ENCODE data around the gene ZCCHC17. TPM values are rescaled to one million over a fixed set of nuclear protein-coding genes. Genes with fewer than 3 reads are reported as not detected.

ZCCHC17 gene
- total RNA-seq, 1 donor from 2014 or later, result 51.3 TPM

DNA sequence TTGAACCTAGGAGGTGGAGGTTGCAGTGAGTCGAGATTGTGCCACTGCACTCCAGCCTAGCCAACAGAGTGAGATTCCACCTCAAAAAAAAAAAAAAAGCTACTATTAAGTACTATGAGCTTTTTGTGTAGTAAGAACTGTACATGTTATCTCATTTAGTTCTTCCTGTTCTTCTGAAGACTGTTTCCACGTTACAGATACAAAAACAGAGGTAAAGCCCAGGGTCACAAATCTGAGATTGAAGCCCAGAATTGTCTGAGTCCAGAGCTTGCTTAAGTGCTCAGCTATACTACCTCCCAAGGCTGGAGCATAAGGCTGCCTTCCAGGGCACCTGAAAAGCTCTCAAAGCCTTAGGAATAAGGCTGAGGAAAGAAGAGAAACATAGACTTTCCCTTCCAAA, 73.2 kb downstream of the ZCCHC17 start:
- Histone ChIP-seq H3K27me3 (ENCODE audit: insufficient read depth, low read length) (no peaks in the 10 kb centered on the region), H3K4me2 (ENCODE audit: low read length) (no peak overlapping the region), H3K9me3 (ENCODE audit: insufficient read depth, low read depth, low read length) (no peaks in the 10 kb centered on the region), H3K4me1 (ENCODE audit: insufficient read depth, low read length) (peaks cover 14% of the 10 kb centered on the region), H3K9ac (ENCODE audit: low read length) (no peak overlapping the region), H3K36me3 (ENCODE audit: insufficient read depth, low read length) (no peaks in the 10 kb centered on the region), H4K20me1 (ENCODE audit: insufficient read depth, low read length) (no peaks in the 10 kb centered on the region), H3K79me2 (ENCODE audit: insufficient read depth, low read length) (no peaks in the 10 kb centered on the region), H2AFZ (ENCODE audit: low read depth, low read length) (no peak overlapping the region), H3K4me3 (ENCODE audit: insufficient read depth, low read depth, low read length) (no peak overlapping the region), H3K27ac (ENCODE audit: low read depth, low read length) (no peak overlapping the region)
- H3K4me3 Mint-ChIP-seq (ENCODE audit: unreplicated experiment), result no peak overlapping the region
- TF ChIP-seq, protein P1, sequence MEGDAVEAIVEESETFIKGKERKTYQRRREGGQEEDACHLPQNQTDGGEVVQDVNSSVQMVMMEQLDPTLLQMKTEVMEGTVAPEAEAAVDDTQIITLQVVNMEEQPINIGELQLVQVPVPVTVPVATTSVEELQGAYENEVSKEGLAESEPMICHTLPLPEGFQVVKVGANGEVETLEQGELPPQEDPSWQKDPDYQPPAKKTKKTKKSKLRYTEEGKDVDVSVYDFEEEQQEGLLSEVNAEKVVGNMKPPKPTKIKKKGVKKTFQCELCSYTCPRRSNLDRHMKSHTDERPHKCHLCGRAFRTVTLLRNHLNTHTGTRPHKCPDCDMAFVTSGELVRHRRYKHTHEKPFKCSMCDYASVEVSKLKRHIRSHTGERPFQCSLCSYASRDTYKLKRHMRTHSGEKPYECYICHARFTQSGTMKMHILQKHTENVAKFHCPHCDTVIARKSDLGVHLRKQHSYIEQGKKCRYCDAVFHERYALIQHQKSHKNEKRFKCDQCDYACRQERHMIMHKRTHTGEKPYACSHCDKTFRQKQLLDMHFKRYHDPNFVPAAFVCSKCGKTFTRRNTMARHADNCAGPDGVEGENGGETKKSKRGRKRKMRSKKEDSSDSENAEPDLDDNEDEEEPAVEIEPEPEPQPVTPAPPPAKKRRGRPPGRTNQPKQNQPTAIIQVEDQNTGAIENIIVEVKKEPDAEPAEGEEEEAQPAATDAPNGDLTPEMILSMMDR (IDR thresholded peaks at IDR 0.05; ENCODE audit: insufficient read depth, low read depth, low read length), result no peak
- no peak for TF ChIP-seq EZH2 (IDR thresholded peaks at IDR 0.05; ENCODE audit: insufficient read depth, low read length)
- peaks cover 15% of the 10 kb centered on the region for H3K36me3 Mint-ChIP-seq (ENCODE audit: low read depth, unreplicated experiment)
- H3K27me3 Mint-ChIP-seq (ENCODE audit: low read depth, unreplicated experiment), result no peaks in the 10 kb centered on the region
- H3K4me1 Mint-ChIP-seq (ENCODE audit: low read depth, unreplicated experiment), result peaks cover 25% of the 10 kb centered on the region
- no peak for FAIRE-seq
- no peak overlapping the region for H3K27ac Mint-ChIP-seq (ENCODE audit: unreplicated experiment)
- no peaks in the 10 kb centered on the region for H3K9me3 Mint-ChIP-seq (ENCODE audit: unreplicated experiment)
- no peak for DNase-seq (ENCODE audit: low read depth)

DNA sequence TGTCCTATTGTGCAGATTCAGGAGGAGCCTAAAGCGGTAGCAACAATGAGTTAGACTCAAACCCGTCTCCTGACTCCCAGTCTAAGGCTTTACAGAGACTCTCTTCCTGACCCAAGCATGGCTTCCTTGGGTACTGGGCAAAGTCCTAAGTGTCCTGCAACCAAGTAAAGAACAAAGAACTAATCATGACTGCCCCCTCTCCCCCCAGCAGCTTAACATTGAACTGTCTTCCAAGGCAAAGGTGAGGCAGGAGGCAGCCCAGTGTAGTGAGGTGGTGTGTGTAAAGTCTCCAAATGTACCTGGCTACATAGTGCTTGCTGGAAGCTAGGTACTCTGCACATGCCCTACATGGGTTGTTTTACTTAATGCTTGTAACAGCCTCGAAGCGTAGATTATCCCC, 73.7 kb downstream of the ZCCHC17 start:
- no peak overlapping the region for H3K4me3 Mint-ChIP-seq (ENCODE audit: unreplicated experiment)
- H3K27me3 Mint-ChIP-seq (ENCODE audit: low read depth, unreplicated experiment), result no peaks in the 10 kb centered on the region
- no peak for DNase-seq (ENCODE audit: low read depth)
- no peaks in the 10 kb centered on the region for H3K9me3 Mint-ChIP-seq (ENCODE audit: unreplicated experiment)
- no peaks in the 10 kb centered on the region for H3K27me3 ChIP-seq (ENCODE audit: insufficient read depth, low read length)
- peaks cover 14% of the 10 kb centered on the region for H3K36me3 Mint-ChIP-seq (ENCODE audit: low read depth, unreplicated experiment)
- no peak overlapping the region for H3K9ac ChIP-seq (ENCODE audit: low read length)
- H3K4me3 ChIP-seq (ENCODE audit: insufficient read depth, low read depth, low read length), result no peak overlapping the region
- no peaks in the 10 kb centered on the region for H3K9me3 ChIP-seq (ENCODE audit: insufficient read depth, low read depth, low read length)
- no peaks in the 10 kb centered on the region for H4K20me1 ChIP-seq (ENCODE audit: insufficient read depth, low read length)
- no peak overlapping the region for H2AFZ ChIP-seq (ENCODE audit: low read depth, low read length)
- no peaks in the 10 kb centered on the region for H3K79me2 ChIP-seq (ENCODE audit: insufficient read depth, low read length)
- peaks cover 14% of the 10 kb centered on the region for H3K4me1 ChIP-seq (ENCODE audit: insufficient read depth, low read length)
- no peak for TF ChIP-seq EZH2 (IDR thresholded peaks at IDR 0.05; ENCODE audit: insufficient read depth, low read length)
- TF ChIP-seq, protein P1 (IDR thresholded peaks at IDR 0.05; ENCODE audit: insufficient read depth, low read depth, low read length), result no peak
- peaks cover 23% of the 10 kb centered on the region for H3K4me1 Mint-ChIP-seq (ENCODE audit: low read depth, unreplicated experiment)
- no peak overlapping the region for H3K4me2 ChIP-seq (ENCODE audit: low read length)
- no peak overlapping the region for H3K27ac ChIP-seq (ENCODE audit: low read depth, low read length)
- no peak for FAIRE-seq
- no peak overlapping the region for H3K27ac Mint-ChIP-seq (ENCODE audit: unreplicated experiment)
- no peaks in the 10 kb centered on the region for H3K36me3 ChIP-seq (ENCODE audit: insufficient read depth, low read length)

DNA sequence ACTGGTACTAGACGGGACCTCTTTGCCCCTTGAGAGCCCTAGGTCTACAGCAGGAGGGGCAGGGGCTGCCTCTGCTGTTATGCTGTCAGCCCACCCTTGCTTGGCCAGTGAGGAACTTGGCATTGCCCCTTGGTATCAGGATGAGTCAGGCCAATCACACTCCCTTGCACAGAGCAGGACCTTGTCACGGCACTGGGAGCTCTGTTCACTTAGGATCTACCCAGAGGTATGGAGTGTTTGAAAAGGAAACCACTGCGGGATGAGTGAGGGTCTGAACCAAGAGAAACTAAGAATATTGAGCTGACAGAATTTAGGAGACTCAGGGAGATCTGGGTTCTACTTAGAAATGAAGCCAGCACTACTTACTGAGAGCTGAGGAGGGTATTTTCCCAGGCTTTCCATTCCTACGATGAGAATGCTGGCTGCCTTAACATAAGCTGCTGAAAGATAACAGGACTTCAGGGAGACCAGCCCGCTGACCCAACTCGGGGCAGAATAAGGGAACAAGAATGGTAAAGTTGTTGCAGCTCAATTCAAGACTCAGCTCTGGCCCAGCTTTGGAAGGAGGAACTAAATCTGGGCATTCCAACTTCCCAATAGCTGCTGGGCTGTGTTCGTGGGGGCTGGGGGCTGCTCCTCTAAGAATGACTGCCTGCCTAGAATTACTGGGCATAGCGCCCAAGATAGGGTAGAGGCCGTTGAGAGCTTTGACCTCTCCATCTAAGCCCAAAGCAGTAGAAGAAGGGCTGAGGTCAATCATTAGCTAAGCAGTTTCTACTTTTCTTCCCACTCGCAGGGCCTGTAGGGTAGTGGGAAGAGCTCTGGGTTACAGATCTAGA, 74.5 kb downstream of the ZCCHC17 start:
- no peaks in the 10 kb centered on the region for H3K27me3 ChIP-seq (ENCODE audit: insufficient read depth, low read length)
- no peaks in the 10 kb centered on the region for H4K20me1 ChIP-seq (ENCODE audit: insufficient read depth, low read length)
- H3K27ac ChIP-seq (ENCODE audit: low read depth, low read length), result no peak overlapping the region
- TF ChIP-seq, protein P1 (IDR thresholded peaks at IDR 0.05; ENCODE audit: insufficient read depth, low read depth, low read length), result no peak
- no peak for TF ChIP-seq EZH2 (IDR thresholded peaks at IDR 0.05; ENCODE audit: insufficient read depth, low read length)
- no peak overlapping the region for H3K4me2 ChIP-seq (ENCODE audit: low read length)
- FAIRE-seq, result no peak
- no peak overlapping the region for H3K9ac ChIP-seq (ENCODE audit: low read length)
- no peaks in the 10 kb centered on the region for H3K9me3 ChIP-seq (ENCODE audit: insufficient read depth, low read depth, low read length)
- no peaks in the 10 kb centered on the region for H3K79me2 ChIP-seq (ENCODE audit: insufficient read depth, low read length)
- no peaks in the 10 kb centered on the region for H3K36me3 ChIP-seq (ENCODE audit: insufficient read depth, low read length)
- H3K36me3 Mint-ChIP-seq (ENCODE audit: low read depth, unreplicated experiment), result peaks cover 12% of the 10 kb centered on the region
- peaks cover 16% of the 10 kb centered on the region for H3K4me1 ChIP-seq (ENCODE audit: insufficient read depth, low read length)
- H3K27me3 Mint-ChIP-seq (ENCODE audit: low read depth, unreplicated experiment), result no peaks in the 10 kb centered on the region
- H2AFZ ChIP-seq (ENCODE audit: low read depth, low read length), result no peak overlapping the region
- DNase-seq (ENCODE audit: low read depth), result no peak
- no peaks in the 10 kb centered on the region for H3K9me3 Mint-ChIP-seq (ENCODE audit: unreplicated experiment)
- no peak overlapping the region for H3K4me3 Mint-ChIP-seq (ENCODE audit: unreplicated experiment)
- H3K27ac Mint-ChIP-seq (ENCODE audit: unreplicated experiment), result no peak overlapping the region
- peaks cover 23% of the 10 kb centered on the region for H3K4me1 Mint-ChIP-seq (ENCODE audit: low read depth, unreplicated experiment)
- no peak overlapping the region for H3K4me3 ChIP-seq (ENCODE audit: insufficient read depth, low read depth, low read length)
